ENCODE results near the gene FIGNL1.

Gene FIGNL1

GRCh38 chr7:50450590-50451032, 461 bp upstream of the FIGNL1 start:
- peaks cover 16% of the 10 kb centered on the region for H3K4me1 ChIP-seq (ENCODE audit: control insufficient read depth, insufficient read depth, low read length)
- no peaks in the 10 kb centered on the region for H3K9me3 ChIP-seq (replicated peaks; ENCODE audit: low read length)
- H3K4me2 ChIP-seq (ENCODE audit: low read length): peak overlapping the region; percentile 97
- peaks cover 15% of the 10 kb centered on the region for H3K36me3 ChIP-seq (ENCODE audit: insufficient read depth, low read length)
- H3K9ac ChIP-seq (ENCODE audit: low read depth, low read length): peak overlapping the region; percentile 90
- peak overlapping the region; percentile 96 for H3K4me3 ChIP-seq (ENCODE audit: low read length)
- H3K27me3 ChIP-seq (ENCODE audit: control insufficient read depth, insufficient read depth, low read length): peaks cover 23% of the 10 kb centered on the region

- Histone ChIP-seq H3K4me3 (ENCODE audit: low read length) (peak overlapping the region; percentile 96), H3K36me3 (ENCODE audit: insufficient read depth, low read length) (peaks cover 16% of the 10 kb centered on the region), H3K4me1 (ENCODE audit: control insufficient read depth, insufficient read depth, low read length) (peaks cover 16% of the 10 kb centered on the region), H3K27me3 (ENCODE audit: control insufficient read depth, insufficient read depth, low read length) (peaks cover 12% of the 10 kb centered on the region), H3K9ac (ENCODE audit: low read depth, low read length) (peak overlapping the region; percentile 90), H3K9me3 (replicated peaks; ENCODE audit: low read length) (no peaks in the 10 kb centered on the region), H3K4me2 (ENCODE audit: low read length) (peak overlapping the region; percentile 97)
These were observed 659 bp downstream of the FIGNL1 start for GRCh38 chr7:50449501-50449880.

GRCh38 chr7:50448823-50449222, 1.3 kb downstream of the FIGNL1 start:
- H3K4me3 ChIP-seq (ENCODE audit: low read length): peak overlapping the region; percentile 96

GRCh38 chr7:50446542-50446960, 3.6 kb downstream of the FIGNL1 start:
- Histone ChIP-seq H3K4me3 (ENCODE audit: low read length) (no peak overlapping the region), H3K4me1 (ENCODE audit: control insufficient read depth, insufficient read depth, low read length) (peaks cover 16% of the 10 kb centered on the region), H3K27me3 (ENCODE audit: control insufficient read depth, insufficient read depth, low read length) (no peaks in the 10 kb centered on the region), H3K9ac (ENCODE audit: low read depth, low read length) (no peak overlapping the region), H3K9me3 (replicated peaks; ENCODE audit: low read length) (no peaks in the 10 kb centered on the region), H3K4me2 (ENCODE audit: low read length) (no peak overlapping the region), H3K36me3 (ENCODE audit: insufficient read depth, low read length) (peaks cover 16% of the 10 kb centered on the region)

More at GRCh38 chr7:50448823-50449222, 1.3 kb downstream of the FIGNL1 start:
- Histone ChIP-seq H3K36me3 (ENCODE audit: insufficient read depth, low read length) (peaks cover 16% of the 10 kb centered on the region), H3K4me2 (ENCODE audit: low read length) (peak overlapping the region; percentile 97), H3K4me1 (ENCODE audit: control insufficient read depth, insufficient read depth, low read length) (peaks cover 16% of the 10 kb centered on the region), H3K27me3 (ENCODE audit: control insufficient read depth, insufficient read depth, low read length) (peaks cover 5% of the 10 kb centered on the region), H3K9ac (ENCODE audit: low read depth, low read length) (peak overlapping the region; percentile 90), H3K9me3 (replicated peaks; ENCODE audit: low read length) (no peaks in the 10 kb centered on the region)

- Histone ChIP-seq H3K9ac (ENCODE audit: low read depth, low read length) (no peak overlapping the region), H3K4me2 (ENCODE audit: low read length) (peak overlapping the region; percentile 17), H3K4me3 (ENCODE audit: low read length) (no peak overlapping the region), H3K4me1 (ENCODE audit: control insufficient read depth, insufficient read depth, low read length) (peaks cover 14% of the 10 kb centered on the region), H3K27me3 (ENCODE audit: control insufficient read depth, insufficient read depth, low read length) (no peaks in the 10 kb centered on the region), H3K9me3 (replicated peaks; ENCODE audit: low read length) (no peaks in the 10 kb centered on the region), H3K36me3 (ENCODE audit: insufficient read depth, low read length) (peaks cover 4% of the 10 kb centered on the region)
These were observed 13.9 kb downstream of the FIGNL1 start for GRCh38 chr7:50436133-50436806.

GRCh38 chr7:50431722-50432305, 18.3 kb downstream of the FIGNL1 start:
- no peaks in the 10 kb centered on the region for H3K27me3 ChIP-seq (ENCODE audit: control insufficient read depth, insufficient read depth, low read length)
- no peaks in the 10 kb centered on the region for H3K9me3 ChIP-seq (replicated peaks; ENCODE audit: low read length)
- peaks cover 10% of the 10 kb centered on the region for H3K4me1 ChIP-seq (ENCODE audit: control insufficient read depth, insufficient read depth, low read length)
- no peak overlapping the region for H3K4me2 ChIP-seq (ENCODE audit: low read length)
- no peaks in the 10 kb centered on the region for H3K36me3 ChIP-seq (ENCODE audit: insufficient read depth, low read length)
- H3K9ac ChIP-seq (ENCODE audit: low read depth, low read length): no peak overlapping the region
- no peak overlapping the region for H3K4me3 ChIP-seq (ENCODE audit: low read length)

GRCh38 chr7:50431316-50431715, 18.8 kb downstream of the FIGNL1 start:
- H3K4me2 ChIP-seq (ENCODE audit: low read length): no peak overlapping the region
- peaks cover 7% of the 10 kb centered on the region for H3K4me1 ChIP-seq (ENCODE audit: control insufficient read depth, insufficient read depth, low read length)
- no peaks in the 10 kb centered on the region for H3K27me3 ChIP-seq (ENCODE audit: control insufficient read depth, insufficient read depth, low read length)
- H3K9ac ChIP-seq (ENCODE audit: low read depth, low read length): no peak overlapping the region
- no peaks in the 10 kb centered on the region for H3K9me3 ChIP-seq (replicated peaks; ENCODE audit: low read length)
- H3K4me3 ChIP-seq (ENCODE audit: low read length): no peak overlapping the region
- H3K36me3 ChIP-seq (ENCODE audit: insufficient read depth, low read length): no peaks in the 10 kb centered on the region

GRCh38 chr7:50428911-50429310, 21.2 kb downstream of the FIGNL1 start:
- no peaks in the 10 kb centered on the region for H3K27me3 ChIP-seq (ENCODE audit: control insufficient read depth, insufficient read depth, low read length)
- H3K4me3 ChIP-seq (ENCODE audit: low read length): no peak overlapping the region
- no peak overlapping the region for H3K4me2 ChIP-seq (ENCODE audit: low read length)
- no peaks in the 10 kb centered on the region for H3K4me1 ChIP-seq (ENCODE audit: control insufficient read depth, insufficient read depth, low read length)
- no peaks in the 10 kb centered on the region for H3K36me3 ChIP-seq (ENCODE audit: insufficient read depth, low read length)
- no peaks in the 10 kb centered on the region for H3K9me3 ChIP-seq (replicated peaks; ENCODE audit: low read length)
- no peak overlapping the region for H3K9ac ChIP-seq (ENCODE audit: low read depth, low read length)

- Histone ChIP-seq H3K4me1 (ENCODE audit: control insufficient read depth, insufficient read depth, low read length) (no peaks in the 10 kb centered on the region), H3K9ac (ENCODE audit: low read depth, low read length) (no peak overlapping the region), H3K9me3 (replicated peaks; ENCODE audit: low read length) (no peaks in the 10 kb centered on the region), H3K27me3 (ENCODE audit: control insufficient read depth, insufficient read depth, low read length) (no peaks in the 10 kb centered on the region), H3K4me3 (ENCODE audit: low read length) (no peak overlapping the region), H3K4me2 (ENCODE audit: low read length) (no peak overlapping the region), H3K36me3 (ENCODE audit: insufficient read depth, low read length) (no peaks in the 10 kb centered on the region)
These were observed 22.6 kb downstream of the FIGNL1 start for GRCh38 chr7:50427518-50427917.

GRCh38 chr7:50426280-50427045, 23.7 kb downstream of the FIGNL1 start:
- no peak overlapping the region for H3K4me2 ChIP-seq (ENCODE audit: low read length)
- H3K9ac ChIP-seq (ENCODE audit: low read depth, low read length): no peak overlapping the region
- no peaks in the 10 kb centered on the region for H3K36me3 ChIP-seq (ENCODE audit: insufficient read depth, low read length)
- no peaks in the 10 kb centered on the region for H3K9me3 ChIP-seq (replicated peaks; ENCODE audit: low read length)
- no peaks in the 10 kb centered on the region for H3K4me1 ChIP-seq (ENCODE audit: control insufficient read depth, insufficient read depth, low read length)
- H3K27me3 ChIP-seq (ENCODE audit: control insufficient read depth, insufficient read depth, low read length): no peaks in the 10 kb centered on the region
- H3K4me3 ChIP-seq (ENCODE audit: low read length): no peak overlapping the region

- H3K4me3 ChIP-seq (ENCODE audit: low read length): no peak overlapping the region
- no peaks in the 10 kb centered on the region for H3K36me3 ChIP-seq (ENCODE audit: insufficient read depth, low read length)
- no peaks in the 10 kb centered on the region for H3K4me1 ChIP-seq (ENCODE audit: control insufficient read depth, insufficient read depth, low read length)
- no peak overlapping the region for H3K4me2 ChIP-seq (ENCODE audit: low read length)
- H3K27me3 ChIP-seq (ENCODE audit: control insufficient read depth, insufficient read depth, low read length): no peaks in the 10 kb centered on the region
- no peaks in the 10 kb centered on the region for H3K9me3 ChIP-seq (replicated peaks; ENCODE audit: low read length)
- no peak overlapping the region for H3K9ac ChIP-seq (ENCODE audit: low read depth, low read length)
These were observed 24.8 kb downstream of the FIGNL1 start for GRCh38 chr7:50425318-50425717.
